HG03354 (cell line): ENCODE results near the gene ZNF513.

Source experiments
- ATAC-seq: cut with Tn5 transposase; IDR thresholded peaks from one replicate; pipeline ENCODE4 v1.9.1; 2021; ENCODE audit warnings: mild to moderate bottlenecking; ENCODE audit not compliant: unreplicated experiment, poor library complexity, severe bottlenecking

The ZNF513 gene

DNA sequence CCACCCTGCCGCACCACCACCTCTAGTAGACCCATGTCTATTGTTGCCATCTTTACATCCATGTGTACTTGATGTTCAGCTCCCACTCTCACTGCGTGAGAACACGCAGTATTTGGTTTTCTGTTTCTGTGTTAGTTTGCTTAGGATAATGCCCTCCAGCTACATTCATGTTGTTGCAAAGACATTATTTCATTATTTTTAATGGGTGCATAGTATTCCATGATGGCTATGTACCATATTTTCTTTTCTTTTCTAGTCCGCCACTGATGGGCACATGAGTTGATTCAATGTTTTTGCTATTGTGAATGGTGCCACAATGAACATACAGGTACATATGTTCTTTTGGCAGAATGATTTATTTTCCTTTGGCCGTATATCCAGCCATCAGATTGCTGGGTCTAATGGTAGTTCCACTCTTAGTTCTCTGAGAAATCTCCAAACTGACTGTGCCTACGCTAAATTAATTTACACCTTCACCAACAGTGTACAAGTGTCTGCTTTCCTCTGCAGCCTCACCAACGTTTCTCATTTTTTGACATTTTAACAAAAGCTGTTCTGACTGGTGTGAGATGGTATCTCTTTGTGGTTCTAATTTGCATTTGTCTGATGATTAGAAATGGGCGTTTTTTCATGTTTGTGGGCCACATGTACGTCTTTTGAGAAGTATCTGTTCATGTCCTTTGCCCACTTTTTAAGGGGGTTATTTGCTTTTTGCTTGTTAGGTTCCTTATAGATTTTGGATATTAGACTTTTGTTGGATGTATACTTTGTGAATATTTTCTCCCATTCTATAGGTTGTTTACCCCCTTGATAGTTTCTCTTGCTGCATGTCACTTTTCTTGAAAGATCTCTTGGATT lies 10.5 kb upstream of the ZNF513 start:
- ATAC-seq: no peak

GRCh38 chr2:27381577-27382181 lies 1.1 kb upstream of the ZNF513 start:
- ATAC-seq: no peak

- peak; percentile 44 for ATAC-seq
Measured at GRCh38 chr2:27379836-27380625, 503 bp downstream of the ZNF513 start.

- ATAC-seq: no peak
Measured at GRCh38 chr2:27379383-27379835, 1.1 kb downstream of the ZNF513 start.

- ATAC-seq: no peak
Measured at GRCh38 chr2:27378809-27379290, 1.7 kb downstream of the ZNF513 start.

GRCh38 chr2:27378096-27378808 lies 2.3 kb downstream of the ZNF513 start:
- no peak for ATAC-seq

- ATAC-seq: no peak
Measured at GRCh38 chr2:27377618-27378095, 2.9 kb downstream of the ZNF513 start.

GRCh38 chr2:27376866-27377617 lies 3.5 kb downstream of the ZNF513 start:
- no peak for ATAC-seq

GRCh38 chr2:27376151-27376865 lies 4.2 kb downstream of the ZNF513 start:
- ATAC-seq: no peak

DNA sequence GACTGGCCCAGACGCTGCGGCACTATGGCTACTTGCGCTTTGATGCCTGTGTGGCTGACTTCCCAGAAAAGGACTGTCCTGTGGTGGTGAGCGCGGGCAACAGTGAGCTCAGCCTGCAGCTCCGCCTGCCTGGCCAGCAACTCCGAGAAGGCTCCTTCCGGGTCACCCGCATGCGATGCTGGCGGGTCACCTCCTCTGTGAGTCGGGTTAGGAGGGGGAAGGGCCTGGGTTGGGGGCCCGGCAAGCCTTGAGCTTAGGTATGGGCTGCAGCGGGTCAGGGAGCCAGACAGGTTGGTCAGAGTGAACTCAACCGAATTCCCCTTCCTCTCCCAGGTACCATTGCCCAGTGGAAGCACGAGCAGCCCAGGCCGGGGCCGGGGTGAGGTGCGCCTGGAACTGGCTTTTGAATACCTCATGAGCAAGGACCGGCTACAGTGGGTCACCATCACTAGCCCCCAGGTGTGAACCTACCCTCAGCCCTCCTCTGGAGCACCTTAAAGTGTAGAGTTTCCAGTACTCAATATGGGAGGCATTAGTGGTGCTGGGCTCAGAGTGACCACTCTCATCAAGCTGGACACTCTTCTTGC lies 4.9 kb downstream of the ZNF513 start:
- ATAC-seq: no peak

GRCh38 chr2:27373567-27373966 lies 7.0 kb downstream of the ZNF513 start:
- no peak for ATAC-seq

- ATAC-seq: no peak
Measured at GRCh38 chr2:27372937-27373336, 7.6 kb downstream of the ZNF513 start.

DNA sequence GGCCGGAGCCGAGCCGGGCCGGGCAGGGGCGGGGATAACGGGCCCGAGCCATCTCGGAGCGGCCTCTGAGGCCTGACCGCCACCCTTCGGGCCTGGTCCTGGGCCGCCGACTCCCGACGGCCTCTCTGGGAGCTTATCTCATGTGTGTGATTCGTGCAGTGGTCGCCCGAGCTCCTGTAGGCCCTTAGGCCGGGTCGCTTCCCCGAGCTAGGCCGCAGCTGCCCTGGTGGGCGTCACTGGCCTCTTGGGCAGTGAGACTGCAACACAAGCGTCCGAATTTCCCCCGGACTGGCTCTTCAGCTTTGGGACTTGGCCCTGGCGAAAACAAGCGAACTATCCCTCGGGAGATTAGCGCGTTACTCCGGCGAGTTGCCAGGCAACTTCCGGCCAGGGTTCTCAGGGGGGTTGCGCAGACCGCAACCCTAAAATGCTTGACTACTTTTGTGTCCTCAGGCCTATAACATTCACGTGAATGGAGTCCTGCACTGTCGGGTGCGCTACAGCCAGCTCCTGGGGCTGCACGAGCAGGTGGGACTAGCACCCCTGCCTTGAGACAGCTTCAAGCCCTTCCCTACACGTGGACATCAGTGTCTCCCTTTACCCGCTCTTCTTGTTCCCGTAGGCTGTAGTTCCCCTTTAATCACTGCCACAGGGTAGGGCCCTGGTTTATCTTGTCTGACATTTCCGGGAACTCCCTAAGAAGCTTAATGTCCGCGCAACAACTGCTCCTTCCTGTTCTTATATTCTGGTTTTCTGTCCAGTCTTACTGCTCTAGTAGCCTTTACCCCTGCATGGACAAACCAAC lies 9.5 kb downstream of the ZNF513 start:
- peak; percentile 34 for ATAC-seq

DNA sequence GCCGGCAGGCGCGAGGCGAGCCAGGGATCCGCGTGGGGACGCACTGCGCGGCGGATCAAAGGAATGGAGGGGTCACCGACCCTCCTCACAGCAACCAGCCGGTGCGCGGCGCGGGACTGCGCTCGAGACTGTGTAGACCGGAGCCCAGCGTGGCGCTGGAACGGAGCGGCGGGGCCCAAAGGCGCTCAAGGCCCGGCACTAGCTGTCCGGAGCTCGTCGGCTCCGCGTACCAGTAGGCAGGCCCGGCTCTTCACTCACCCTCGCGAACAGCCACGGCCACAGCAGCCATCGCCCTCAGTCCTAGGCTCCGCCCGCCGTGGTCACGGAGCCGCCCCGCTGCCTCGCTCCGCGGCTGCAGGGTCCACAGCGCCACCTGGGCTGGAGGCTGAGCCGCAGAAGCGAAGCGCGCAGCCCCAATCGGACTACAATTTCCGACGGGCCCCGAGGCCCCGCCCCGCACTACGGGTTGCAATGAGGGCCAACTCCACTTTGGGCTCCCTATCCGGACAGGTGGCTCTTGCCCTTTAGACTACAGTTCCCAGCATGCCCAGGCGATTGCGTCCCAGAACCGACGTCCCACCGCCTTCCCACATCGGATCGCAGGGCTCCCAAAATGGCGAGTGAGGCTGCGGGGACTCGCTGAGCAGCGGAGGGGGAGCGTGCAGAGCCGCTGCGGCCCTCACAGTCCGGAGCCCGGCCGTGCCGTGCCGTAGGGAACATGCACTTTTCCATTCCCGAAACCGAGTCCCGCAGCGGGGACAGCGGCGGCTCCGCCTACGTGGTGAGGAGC lies 10.3 kb downstream of the ZNF513 start, which contains the start of the genes EIF2B4 and SNX17:
EIF2B4 (minus strand) TSS at position 313 of the 790 bp plus-strand sequence; CDS start at position 289, 24 bp downstream.
SNX17 (plus strand) TSS at position 591 of the 790 bp plus-strand sequence; CDS start at position 719, 128 bp downstream.
- ATAC-seq: peak; percentile 89

DNA sequence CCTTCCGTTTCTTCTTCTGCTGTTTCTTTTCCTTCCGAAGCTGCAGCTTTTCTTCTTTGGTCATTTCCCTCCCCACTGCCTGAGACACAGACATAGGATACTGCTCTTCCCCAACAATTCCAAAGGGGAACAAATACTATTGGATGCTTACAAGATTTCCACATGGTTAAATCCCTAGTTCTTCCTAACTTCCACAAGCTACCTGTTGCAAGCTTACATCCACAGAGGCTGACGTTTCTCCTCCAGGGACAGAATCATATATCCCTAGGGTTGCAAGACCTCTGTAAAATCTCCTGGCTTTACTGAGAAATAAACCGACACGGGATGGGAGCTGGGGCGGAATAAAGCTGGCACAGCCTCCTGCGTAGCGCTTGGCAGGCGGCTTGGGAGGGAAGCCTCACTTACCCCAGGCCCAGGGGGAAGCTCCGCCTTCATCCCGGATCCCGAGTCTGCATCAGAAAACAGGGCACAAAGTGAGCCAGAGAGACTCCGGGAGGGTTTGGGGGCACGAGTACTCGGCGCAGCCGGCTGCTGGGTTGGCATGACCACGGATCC lies 11.0 kb downstream of the ZNF513 start:
- no peak for ATAC-seq

DNA sequence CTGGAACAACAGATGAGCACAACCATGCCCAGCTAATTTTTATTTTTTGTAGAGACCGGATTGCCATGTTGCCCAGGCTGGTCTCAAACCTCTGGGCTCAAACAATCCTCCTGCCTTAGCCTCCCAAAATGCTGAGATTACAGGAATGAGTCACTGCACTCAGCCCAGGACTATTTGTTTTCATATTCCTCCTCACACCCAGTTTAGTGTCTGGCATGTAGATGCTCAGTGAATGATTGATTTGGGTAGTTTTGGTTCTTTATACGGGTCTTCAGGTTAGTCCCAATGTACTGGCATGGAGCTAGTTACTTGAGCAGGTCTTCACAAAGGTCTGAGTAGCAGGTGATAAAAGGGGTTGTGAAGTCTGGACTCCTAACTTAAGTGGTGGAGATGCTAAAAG lies 16.6 kb downstream of the ZNF513 start:
- no peak for ATAC-seq
